Transverse colon (tissue), 4 donors: ENCODE results near the gene HDAC4. TPM values are rescaled to one million over a fixed set of nuclear protein-coding genes. Genes with fewer than 3 reads are reported as not detected.

Source experiments
- DNase-seq: peaks from one replicate; pipeline ENCODE4 v3.0.0-alpha.2; 2019
- H3K27ac ChIP-seq, 4 donors: fragments of 200-600 bp; sonication (generic); 2 replicates each; pipeline ENCODE4 v1.5.1; 2016 to 2018; ENCODE audit warnings: inconsistent platforms in 4 of 4
- H3K27me3 ChIP-seq: fragments of 200-600 bp; sonication (generic); 2 replicates; pipeline ENCODE4 v1.5.1; 2017; ENCODE audit warnings: inconsistent platforms
- H3K36me3 ChIP-seq, 4 donors: fragments of 200-600 bp; sonication (generic); 2 replicates each; pipeline ENCODE4 v1.5.1; 2017 to 2019; ENCODE audit warnings: inconsistent platforms in 4 of 4
- H3K4me1 ChIP-seq, 4 donors: fragments of 200-600 bp; sonication (generic); 2 replicates each; pipeline ENCODE4 v1.5.1; 2017 to 2020; ENCODE audit warnings: inconsistent platforms in 4 of 4
- H3K4me3 ChIP-seq, 4 donors: fragments of 200-600 bp; sonication (generic); 1 replicate in 1 of 4; 2 replicates in 3 of 4; pipeline versions ENCODE4 v1.5.1 to v1.6.1; 2017 to 2019; ENCODE audit warnings: inconsistent platforms in 4 of 4
- H3K9me3 ChIP-seq, 2 donors: fragments of 200-600 bp; sonication (generic); 2 replicates each; pipeline ENCODE4 v1.5.1; 2017 to 2019; ENCODE audit warnings: inconsistent platforms in 2 of 2
- CTCF ChIP-seq, 5 experiments: fragments of 200-600 bp in 3 of 5; fragments of 450-650 bp in 2 of 5; sonication (generic) in 3 of 5; IDR thresholded peaks; 1 replicate in 2 of 5; 2 replicates in 3 of 5; pipeline ENCODE4 v1.5.1; 2016 to 2017; ENCODE audit warnings: antibody characterized with exemption in 5 of 5, inconsistent platforms in 3 of 5, mild to moderate bottlenecking in 2 of 5, moderate library complexity in 1 of 5
- EP300 ChIP-seq: sonication (generic); formaldehyde crosslinking; IDR thresholded peaks from one replicate; pipeline ENCODE4 v1.6.1; 2017; ENCODE audit warnings: antibody characterized with exemption, low read depth
- POLR2A ChIP-seq: fragments of 450-650 bp; IDR thresholded peaks from one replicate; pipeline ENCODE4 v1.6.1; 2016; ENCODE audit warnings: antibody characterized with exemption, mild to moderate bottlenecking, moderate library complexity
- POLR2AphosphoS5 ChIP-seq, 3 donors: sonication (generic); formaldehyde crosslinking; IDR thresholded peaks; one replicate each; pipeline ENCODE4 v1.6.1; 2016; ENCODE audit warnings: antibody characterized with exemption in 3 of 3
- whole genome bisulfite sequencing, 2 donors: methylation state at CpG; one replicate each; pipeline ENCODE4 v1.1.5; 2018; ENCODE audit warnings: low coverage in 1 of 2; 5-methylcytosine and 5-hydroxymethylcytosine counted together
- in situ Hi-C, 4 donors: fragments of 200-750 bp; cut with MboI; loops; one replicate each; pipeline versions ENCODE4 v1.15.0 to v1.15.1; 2017; ENCODE audit warnings: low sequenced_read_pairs in 3 of 4, low pct_ligation_motif_present in 1 of 4, low pct_unique_long_range_greater_than_20kb in 1 of 4
- intact Hi-C: fragments of 100-400 bp; cut with DNase I; formaldehyde crosslinking; loops from one replicate; pipeline ENCODE4 v1.15.1; 2023; ENCODE audit warnings: low total_unique reads
- total RNA-seq, 4 donors: library from RNA; depleted of rRNA; stranded (reverse); fragments of >200 nt; gene quantifications; one replicate each; pipeline ENCODE4 v1.1.0, GENCODE V29; 2016

HDAC4 gene
- total RNA-seq, 4 donors from 2014 or later, result 33.9 to 192 (median 112) TPM

- H3K4me3 ChIP-seq, result no peak overlapping the region
- peak overlapping the region in 2 of 4 donors; percentile 23 to 27 for H3K27ac ChIP-seq
- no peaks in the 10 kb centered on the region for H3K36me3 ChIP-seq
- H3K27me3 ChIP-seq, result no peaks in the 10 kb centered on the region
- 93 to 94% methylated on average over 3 to 22 of the region's 22 CpGs for WGBS, 2 donors
- in situ Hi-C loops, result loop anchor here in 1 of 4 donors (25.0 kb wide), 1 partner anchor 625 kb away; no protein-coding TSS in a partner anchor
- peaks cover 0 to 6% of the 10 kb centered on the region in 2 donors for H3K9me3 ChIP-seq
- H3K4me1 ChIP-seq, result peaks cover 37 to 68% (median 49%) of the 10 kb centered on the region in 4 donors
- peak; percentile 7 for DNase-seq
- intact Hi-C loops, result no loop called here
- TF ChIP-seq CTCF (IDR thresholded peaks at IDR 0.05) (no peak), POLR2A (no peak), POLR2AphosphoS5 (IDR thresholded peaks at IDR 0.05) (no peak), EP300 (no peak)
These were observed 138.9 kb downstream of the HDAC4 start for GRCh38 chr2:239261796-239262483.

GRCh38 chr2:239261356-239261755 is 139.5 kb downstream of the HDAC4 start:
- in situ Hi-C loops (loop anchor here in 1 of 4 donors (25.0 kb wide), 1 partner anchor 626 kb away; no protein-coding TSS in a partner anchor), intact Hi-C loops (no loop called here)
- no peaks in the 10 kb centered on the region for H3K27me3 ChIP-seq
- peaks cover 0 to 6% of the 10 kb centered on the region in 2 donors for H3K9me3 ChIP-seq
- H3K36me3 ChIP-seq, result no peaks in the 10 kb centered on the region
- H3K27ac ChIP-seq, result peak overlapping the region in 2 of 4 donors; percentile 23 to 27
- H3K4me3 ChIP-seq, result no peak overlapping the region
- no peak for TF ChIP-seq EP300
- no peak for TF ChIP-seq POLR2A
- TF ChIP-seq CTCF (IDR thresholded peaks at IDR 0.05), result no peak
- no peak for TF ChIP-seq POLR2AphosphoS5 (IDR thresholded peaks at IDR 0.05)
- WGBS, 2 donors, result 91% methylated on average over 8 of the region's 8 CpGs; no CpG with 5 or more reads in 1 of the 2 donors
- peaks cover 34 to 63% (median 46%) of the 10 kb centered on the region in 4 donors for H3K4me1 ChIP-seq
- DNase-seq, result no peak

- TF ChIP-seq EP300 (no peak), POLR2A (no peak), CTCF (IDR thresholded peaks at IDR 0.05) (no peak), POLR2AphosphoS5 (IDR thresholded peaks at IDR 0.05) (no peak)
- intact Hi-C loops, result no loop called here
- 90 to 93% methylated on average over 5 to 21 of the region's 21 CpGs for whole genome bisulfite sequencing, 2 donors
- in situ Hi-C loops, result loop anchor here in 1 of 4 donors (25.0 kb wide), 1 partner anchor 627 kb away; no protein-coding TSS in a partner anchor
- Histone ChIP-seq H3K9me3 (peaks cover 0 to 6% of the 10 kb centered on the region in 2 donors), H3K27ac (peak overlapping the region in 1 of 4 donors; percentile 23), H3K27me3 (no peaks in the 10 kb centered on the region), H3K36me3 (no peaks in the 10 kb centered on the region), H3K4me3 (no peak overlapping the region), H3K4me1 (peaks cover 28 to 58% (median 44%) of the 10 kb centered on the region in 4 donors)
- peak; percentile 6 for DNase-seq
These were observed 140.1 kb downstream of the HDAC4 start for GRCh38 chr2:239260546-239261327.
